NK-92 (cell line): ENCODE measurements around the gene ITCH.

Experiments used
- DNase-seq: peaks from one replicate; lab custom pipeline; 2025; ENCODE audit not compliant: unreplicated experiment; lab: John Stamatoyannopoulos, UW

Gene ITCH

DNA sequence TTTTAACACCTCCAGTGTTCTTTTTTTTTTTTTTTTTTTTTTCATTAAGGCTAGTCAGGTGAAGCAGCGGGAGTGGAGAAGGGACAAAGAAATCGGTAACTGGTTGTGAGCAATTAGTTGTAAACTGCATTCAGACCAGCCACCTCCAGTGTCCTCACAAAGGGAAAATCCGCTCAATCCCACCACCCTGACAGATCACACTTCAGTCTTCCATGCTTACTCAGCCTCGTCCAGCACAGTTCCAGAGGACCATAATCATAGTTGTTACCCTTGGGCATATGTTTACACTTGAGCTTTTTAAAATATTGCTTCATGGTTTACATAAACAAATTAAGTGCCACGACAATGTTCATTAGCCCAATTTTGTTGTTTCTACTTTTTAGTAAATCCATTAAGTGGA, 163.4 kb downstream of the ITCH start:
- DNase-seq = no peak

DNA sequence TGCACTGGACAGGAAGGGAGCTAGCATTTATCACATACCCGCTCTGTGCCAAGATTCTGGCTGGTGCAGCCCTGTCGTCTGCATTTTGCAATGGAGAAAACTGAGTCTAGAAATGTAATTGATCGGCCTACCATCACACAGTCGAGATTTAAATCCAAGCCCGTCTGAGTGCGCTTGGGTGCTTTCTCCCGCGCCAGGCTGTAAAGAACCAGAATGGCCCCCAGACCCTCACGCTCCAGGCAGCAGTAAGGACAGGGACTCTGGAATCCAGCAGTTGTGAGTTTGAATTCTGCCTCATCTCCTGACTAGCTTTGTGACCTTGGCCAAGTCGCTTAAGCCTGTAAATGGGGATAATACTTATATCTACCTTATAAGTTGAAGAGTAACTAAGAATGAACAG, 163.9 kb downstream of the ITCH start:
- DNase-seq = no peak

DNA sequence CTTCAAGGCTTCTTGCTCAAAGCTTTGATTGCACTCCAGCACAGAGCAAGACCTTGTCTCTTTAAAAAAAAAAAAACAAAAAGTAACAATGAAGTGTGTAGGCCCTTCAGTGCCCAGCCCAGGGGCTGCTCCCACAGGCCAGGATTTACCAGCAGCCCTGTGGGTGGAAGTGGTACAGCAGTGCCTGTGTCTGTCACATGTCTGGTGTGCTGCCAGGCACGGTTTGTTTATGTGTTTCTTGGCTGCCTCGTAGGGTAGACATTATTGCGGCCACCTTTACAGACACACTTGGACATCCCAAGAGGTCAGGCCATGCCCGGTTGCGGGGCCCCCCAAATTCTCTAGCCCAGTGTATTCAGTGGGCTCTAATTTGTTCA, 165.8 kb downstream of the ITCH start:
- DNase-seq = no peak

DNA sequence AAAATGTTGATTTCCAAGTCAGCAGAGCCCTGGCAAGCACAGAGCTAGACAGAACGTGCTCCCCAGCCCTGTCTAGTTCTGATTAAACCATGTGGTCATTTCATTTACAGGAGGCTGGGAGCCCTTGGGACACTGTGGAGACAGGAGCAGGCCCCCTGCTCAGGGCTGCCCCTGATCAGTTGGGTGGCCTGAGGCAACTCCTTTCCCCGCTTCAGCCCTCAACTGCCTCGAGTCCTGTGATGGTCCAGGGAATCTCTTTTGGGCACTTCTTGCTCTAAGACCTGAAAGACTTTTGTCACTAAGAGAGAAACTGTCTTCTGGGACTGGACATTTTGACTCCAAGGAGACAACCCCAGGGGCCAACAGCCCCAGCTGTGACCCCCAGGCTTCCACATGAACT, 166.7 kb downstream of the ITCH start:
- no peak for DNase-seq

DNA sequence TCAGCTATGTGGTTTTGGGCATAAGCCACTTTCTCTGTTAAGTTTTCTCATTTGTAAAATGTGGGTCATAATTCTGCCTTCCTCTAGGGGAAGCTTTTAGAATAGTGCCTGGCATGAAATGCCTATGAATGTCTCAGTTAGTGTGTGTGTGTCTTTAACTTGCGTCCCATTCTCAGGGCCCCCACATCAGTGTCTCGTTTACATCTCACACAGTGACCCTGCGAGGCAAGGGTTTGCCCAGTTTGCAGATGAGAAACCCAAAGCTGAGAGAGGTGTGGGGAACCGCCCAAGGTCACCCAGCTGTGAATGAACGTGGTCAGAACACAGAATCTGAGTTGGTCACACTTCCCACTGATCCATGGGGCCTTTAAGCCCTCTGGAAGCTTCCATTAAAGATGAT, 167.3 kb downstream of the ITCH start:
- DNase-seq = no peak

DNA sequence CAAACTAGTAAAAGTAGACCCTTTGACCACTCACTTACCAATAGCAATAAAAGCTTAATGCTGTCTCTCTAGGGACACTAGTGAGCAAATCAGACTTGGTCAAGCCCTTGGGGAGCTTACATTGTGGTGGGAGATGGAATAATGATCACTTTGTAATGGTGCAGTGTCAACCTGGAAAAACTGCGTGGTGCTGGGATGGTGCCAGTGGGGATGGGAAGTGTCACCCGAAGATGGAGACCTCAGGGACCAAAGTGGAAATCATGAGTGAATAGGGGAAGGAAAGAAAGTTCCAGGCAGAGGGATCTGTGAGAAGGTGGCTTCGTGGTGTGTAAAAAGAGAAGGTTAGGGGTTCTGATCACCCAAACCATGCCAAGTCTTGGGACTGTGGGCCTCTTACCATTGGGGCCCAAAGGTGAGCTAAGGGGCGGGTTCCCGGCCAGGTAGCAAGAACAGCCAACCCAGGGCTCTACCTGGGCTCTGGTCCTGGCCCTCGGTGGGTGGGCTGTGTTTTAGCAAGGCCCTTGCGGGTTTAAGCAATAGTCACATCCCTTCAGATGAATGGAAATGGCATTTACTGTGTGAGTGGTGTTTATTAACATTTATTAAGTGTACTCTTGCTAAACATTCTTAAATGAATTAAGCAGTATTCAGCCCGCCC, 168.7 kb downstream of the ITCH start:
- no peak for DNase-seq

DNA sequence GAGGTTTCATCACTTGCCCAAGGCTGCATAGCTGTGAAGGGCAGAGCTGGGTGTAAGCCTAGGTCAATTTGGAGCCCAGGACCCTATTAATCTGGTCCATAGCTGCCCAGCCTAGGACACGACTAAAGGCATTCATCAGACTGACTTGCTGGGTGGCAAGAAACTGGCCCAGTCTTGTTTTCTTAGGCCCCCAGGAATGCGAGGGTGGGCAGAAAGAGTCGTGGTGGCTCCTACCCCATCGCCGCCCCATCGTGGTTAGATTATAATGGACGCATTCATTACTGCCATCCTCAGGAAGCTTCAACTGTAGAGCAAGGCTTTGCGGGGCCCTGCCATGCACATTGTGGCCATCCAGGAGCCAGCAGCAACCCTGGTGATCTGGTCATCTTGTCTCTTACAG, 169.2 kb downstream of the ITCH start:
- no peak for DNase-seq

DNA sequence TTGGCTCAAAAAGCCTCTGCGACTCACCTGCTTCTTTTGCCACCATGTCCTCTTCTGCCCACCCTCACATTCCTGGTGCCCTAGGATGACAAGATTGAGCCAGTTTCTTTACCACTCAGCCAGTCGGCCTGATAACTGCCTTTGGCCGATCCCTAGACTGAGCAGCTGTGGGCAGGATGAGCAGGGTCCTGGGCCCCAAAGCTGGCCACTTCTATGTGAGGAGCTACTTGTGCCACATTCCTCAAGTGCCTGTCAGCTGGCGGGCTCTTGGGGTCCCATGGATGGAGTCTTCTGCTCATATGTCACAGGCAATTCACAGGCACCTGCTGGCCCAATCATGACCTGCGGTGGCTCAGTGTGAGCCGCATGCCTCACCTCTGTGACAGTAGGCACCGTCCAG, 169.7 kb downstream of the ITCH start:
- no peak for DNase-seq

DNA sequence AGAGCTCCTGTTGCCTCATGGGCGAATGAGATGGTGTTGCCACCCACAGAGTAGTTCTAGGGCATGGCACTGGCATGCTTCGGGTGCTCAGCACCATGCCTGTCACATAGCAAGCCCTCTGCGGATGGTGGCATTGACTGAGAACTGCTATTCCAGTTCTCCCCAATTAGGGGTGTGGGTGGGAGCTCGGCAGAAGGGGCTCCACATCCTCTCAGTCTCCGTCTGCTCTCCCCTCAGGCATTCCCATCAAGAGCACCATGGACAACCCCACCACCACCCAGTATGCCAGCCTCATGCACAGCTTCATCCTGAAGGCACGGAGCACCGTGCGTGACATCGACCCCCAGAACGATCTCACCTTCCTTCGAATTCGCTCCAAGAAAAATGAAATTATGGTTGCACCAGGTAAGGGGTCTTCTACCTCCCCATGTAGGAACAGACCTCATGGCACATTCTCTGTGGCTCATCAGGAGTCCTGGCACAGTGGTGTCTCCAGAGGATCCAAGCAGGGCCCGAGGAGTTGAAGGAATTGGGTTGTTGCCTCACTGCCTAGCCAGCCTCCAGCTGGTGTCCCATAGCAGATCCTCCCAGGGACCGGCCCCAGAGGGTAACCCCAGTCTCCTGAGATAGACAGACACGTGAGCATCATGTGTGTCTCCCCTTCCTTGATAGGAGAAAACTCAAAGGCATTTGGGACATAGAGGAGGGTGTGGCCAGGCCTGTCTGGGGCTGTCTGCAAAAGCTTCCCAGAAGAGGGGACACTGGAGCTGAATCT, 171.5 kb downstream of the ITCH start:
- no peak for DNase-seq

DNA sequence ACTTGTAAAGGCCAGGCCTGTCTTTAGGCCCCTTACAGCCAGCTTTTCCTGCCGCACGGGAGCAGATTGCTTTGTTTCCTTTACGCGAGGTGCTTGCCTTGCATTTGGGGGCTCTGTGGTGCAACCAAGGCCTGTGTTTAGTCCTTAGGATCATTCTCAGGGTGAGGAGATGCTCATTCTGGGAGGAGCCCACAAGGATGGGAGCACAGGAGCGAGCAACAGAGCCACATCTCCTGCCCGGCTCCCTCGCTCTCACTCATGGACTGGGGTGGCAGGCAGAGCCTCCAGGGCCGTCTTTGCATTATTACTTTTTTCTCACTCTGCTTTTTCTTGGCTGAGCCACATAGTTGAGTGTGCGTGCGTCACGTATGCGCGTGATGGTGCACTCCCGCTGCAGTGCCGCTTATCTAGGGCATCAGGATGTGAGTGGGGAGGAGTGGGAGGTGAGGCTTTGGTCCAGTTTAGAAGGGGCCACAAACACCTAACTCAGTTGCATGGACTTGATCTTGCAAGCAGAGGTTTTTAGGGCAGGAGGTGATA, 172.3 kb downstream of the ITCH start:
- no peak for DNase-seq

DNA sequence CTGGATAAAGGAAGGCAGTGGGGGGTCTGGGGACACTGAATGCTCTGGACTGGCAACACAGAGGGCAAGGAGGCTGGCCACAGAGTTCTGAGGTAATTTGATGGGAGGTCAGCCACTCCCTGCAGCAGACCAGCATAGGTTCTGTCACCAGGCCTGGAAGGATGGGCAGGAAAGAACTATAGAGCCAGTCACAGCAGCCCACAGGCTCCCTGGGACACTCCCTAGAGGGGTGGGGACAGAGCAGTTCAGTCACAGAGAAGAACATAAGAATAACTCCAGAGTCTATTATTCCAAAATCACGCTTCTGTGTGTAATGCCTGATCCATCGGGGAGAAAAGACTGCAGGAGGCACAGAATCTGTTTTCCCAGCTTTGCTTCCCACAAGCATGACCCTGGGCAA, 172.8 kb downstream of the ITCH start:
- DNase-seq = no peak

DNA sequence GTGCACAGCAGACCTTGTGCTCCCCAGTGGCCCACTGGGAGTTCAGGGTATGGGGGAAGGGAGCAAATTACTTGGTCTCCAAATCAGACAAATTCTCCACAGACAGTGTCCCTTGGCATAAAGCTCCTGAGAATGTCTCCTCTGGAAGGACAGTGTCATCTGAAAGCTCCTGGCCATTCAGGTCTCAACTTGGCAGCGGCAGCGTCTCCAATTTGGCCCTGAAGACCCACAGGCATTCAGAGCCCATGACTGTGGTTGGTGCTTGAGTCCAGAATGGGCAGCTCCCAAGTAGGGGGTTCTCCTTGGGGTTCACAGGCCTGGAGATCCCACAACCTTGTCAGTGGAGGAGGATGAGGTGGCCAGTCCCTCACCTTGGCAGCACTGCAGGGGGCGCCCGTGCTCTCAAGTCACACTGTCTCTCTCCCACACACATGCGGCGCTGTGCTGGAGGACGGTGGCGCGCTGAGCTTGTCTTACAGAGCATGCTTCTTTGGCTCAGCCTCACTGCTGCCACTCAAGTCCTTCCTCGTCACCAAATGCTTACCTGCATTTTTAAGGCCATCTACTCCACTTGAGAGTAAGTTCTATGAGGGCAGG, 173.8 kb downstream of the ITCH start:
- no peak for DNase-seq

DNA sequence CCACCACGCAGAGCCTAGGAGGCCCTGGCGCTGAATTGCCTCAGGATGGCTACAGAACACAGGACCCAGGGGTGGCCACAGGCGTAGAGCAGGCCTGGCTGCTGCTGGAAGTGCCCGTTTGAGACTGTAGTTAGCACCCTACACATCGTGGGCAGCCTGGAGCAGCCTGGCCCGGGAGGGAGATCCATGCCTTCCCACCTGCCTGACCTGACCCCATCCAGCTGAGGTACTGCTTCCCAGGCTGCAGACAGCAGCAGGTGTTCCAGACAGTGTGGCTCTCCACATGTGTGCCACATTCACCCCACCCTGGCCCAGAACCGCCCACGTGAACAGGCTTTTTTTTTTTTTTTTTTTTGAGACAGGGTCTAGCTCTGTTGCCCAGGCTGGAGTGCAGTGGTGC, 174.6 kb downstream of the ITCH start:
- no peak for DNase-seq

DNA sequence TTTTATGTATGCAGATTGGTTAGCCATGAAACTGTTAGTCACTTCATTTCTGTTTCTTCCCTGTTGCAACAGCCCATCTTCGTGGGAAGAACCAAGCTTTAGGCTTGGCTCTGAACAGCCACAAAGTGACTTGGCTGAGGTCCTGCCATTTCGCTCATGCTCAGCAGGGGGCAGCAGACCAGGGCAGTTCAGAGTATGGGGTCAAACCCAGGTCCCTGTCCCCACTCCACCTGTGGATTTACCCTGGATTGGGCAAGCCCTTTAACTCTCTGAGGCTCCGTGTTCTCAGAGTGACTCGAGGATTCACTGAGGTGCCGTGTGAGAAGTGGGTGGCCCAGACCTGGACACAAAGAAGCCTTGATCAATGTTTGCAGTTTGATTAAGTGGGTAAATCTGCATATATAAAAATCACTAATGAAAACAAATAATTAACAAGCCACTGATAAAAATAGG, 175.6 kb downstream of the ITCH start:
- no peak for DNase-seq

DNA sequence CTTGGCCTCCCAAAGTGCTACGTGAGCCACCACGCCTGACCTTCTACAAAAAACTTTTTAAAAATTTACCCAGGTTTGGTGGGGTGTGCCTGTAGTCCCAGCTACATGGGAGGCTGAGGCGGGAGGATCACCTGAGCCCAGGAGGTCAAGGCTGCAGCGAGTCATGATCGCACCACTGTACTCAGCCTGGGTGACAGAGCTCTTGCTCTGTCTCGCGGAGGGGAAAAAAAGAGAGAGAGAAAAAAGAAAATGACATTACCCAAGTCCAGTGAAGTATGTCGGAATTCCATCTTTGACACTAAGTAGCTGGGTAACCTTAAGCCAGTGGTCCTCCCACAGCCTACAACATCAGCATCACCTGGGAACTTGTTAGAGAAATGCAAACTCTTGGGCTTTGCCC, 176.7 kb downstream of the ITCH start:
- no peak for DNase-seq

DNA sequence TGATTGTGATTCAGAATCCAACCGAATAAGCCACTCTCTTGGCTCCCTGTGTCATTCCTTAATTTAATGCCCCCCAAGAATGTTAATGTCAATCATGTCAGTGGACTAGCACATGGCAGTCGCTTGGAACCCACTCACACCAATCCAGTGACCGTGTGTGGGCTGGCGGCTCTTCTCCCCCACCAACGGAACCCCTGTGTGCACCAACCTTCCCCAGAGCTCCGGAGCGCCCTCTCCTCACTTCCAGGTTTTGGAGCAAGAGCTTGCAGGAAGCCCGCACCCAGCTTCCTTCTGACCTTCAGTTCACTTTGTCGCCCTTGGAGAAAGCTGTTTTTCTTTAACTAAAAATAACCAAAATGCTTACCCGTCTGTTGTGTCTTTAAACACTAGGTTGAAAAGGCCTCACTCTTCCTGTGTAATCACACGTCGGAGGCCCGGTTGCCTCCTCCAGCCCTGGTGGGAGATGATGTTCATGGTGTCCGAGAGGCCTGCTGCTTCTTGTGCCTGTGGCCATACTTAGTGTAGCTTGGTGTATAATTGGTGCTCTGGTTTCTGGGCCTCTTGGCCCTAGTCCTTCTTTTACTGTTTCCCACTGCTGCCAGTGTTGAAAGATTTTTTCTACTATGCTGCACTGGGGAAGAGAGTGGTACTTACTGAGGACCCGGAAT, 177.7 kb downstream of the ITCH start:
- DNase-seq = no peak

DNA sequence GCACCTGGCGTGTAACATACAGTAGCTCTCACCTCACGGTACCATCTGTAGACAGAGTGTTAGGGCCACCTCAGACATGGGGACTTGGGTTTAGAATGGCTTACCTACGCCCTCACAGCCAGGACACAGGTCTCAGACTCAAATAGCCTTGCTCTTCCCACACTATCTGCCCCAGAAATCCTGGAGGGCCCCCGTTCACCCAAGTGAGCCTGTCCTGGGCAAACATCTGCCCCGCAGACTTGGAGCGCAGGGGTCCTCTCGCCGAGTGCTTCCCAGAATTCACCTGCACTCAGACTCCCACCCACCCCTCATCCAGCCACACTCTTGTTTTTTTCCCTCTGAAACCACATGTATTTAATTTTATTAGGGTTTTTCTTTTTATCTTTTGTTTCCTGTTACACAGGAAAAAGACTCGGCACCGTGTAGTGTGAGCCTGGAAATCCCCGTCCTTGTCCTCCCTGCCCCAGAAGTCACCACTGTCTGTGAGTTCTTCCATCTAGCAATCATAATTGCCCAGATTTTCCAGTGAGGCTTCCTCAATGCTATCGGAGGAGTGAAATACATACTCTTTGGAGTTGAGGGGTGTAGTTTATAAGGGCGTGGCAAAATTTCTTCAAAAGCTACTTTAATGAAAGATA, 178.3 kb downstream of the ITCH start:
- no peak for DNase-seq

DNA sequence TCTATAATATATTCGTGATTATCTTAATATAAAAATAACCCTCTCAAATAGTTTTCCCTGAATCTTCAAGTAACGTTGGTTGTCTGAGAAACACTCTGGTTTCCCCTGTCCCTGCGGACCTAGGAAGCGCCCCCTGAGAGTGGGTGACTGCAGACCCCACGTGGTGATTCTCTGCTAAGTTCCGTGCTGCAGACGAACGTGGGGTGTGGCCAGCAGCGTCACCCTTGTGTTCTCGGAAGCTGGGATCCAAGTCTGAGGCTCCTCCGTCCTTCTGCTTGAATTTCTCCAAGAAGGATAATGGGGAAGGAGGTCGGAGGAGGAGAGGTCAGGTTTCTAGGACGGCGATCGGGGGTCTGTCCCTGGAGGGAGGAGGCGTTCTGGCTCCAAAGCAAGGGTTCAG, 178.8 kb downstream of the ITCH start:
- no peak for DNase-seq

DNA sequence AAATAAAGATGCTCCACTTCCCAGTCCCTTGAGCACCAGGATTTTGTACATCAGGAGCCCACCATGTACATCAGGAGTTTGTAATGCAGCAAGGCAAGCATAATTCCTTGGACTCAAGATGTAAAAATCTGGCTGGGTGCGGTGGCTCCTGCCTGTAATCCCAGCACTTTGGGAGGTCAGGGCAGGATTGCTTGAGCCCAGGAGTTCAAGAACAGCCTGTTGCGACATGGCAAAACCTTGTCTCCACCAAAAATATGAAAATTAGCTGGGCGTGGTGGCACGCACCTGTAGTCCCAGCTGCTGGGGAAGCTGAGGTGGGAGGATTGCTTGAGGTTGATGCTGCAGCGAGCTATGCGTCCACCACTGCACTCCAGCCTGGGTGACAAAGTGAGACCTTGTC, 179.4 kb downstream of the ITCH start:
- DNase-seq = no peak

DNA sequence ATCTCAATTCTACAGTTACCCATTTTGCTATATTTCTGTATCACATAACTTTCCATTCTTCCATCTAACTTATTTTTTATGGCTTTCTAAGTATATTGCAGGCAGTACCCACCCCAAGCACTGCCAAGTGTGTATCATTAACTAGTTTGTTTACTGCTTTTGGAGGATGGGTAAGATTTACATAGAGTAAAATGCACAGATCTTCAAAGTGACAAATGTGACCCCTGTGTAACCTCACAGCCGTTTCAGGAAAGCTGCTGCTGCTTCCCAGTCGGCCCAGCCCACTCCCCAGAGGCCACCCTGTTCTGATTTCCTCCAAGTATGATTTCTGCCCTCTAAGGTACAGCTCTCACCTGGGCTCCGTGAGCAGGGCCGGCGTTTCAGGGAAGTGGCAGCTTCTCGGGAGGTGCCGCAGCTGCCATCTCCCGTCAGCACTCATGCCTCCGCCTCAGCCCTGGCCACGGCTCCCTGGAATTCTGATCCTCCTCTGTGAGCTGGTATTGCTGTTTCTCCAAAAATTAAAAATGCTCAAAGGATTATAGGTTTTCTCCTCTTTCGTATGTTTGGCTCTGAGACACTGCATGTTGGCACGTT, 180.5 kb downstream of the ITCH start:
- no peak for DNase-seq
